Measurements from ENCODE around the gene PRKG1. TPM values are rescaled to one million over a fixed set of nuclear protein-coding genes. Genes with fewer than 3 reads are reported as not detected.

PRKG1 gene
- total RNA-seq, 4 donors from 2014 or later: 0.63 to 4.3 (median 2.1) TPM

GRCh38 chr10:52322936-52323335 is 1248.6 kb downstream of the PRKG1 start:
- DNase-seq (ENCODE audit: low spot score in 2 of 2): no peak
- H3K4me3 ChIP-seq (ENCODE audit: low read depth, poor library complexity, severe bottlenecking): no peak overlapping the region
- TF ChIP-seq CTCF (IDR thresholded peaks at IDR 0.05) (no peak), POLR2A (IDR thresholded peaks at IDR 0.05) (no peak)
- 88 to 89% methylated on average over 1 of the region's 1 CpG for WGBS, 2 donors
- intact Hi-C loops (cut with DNase I; ENCODE audit: low total_unique reads): no loop called here

- DNase-seq (ENCODE audit: low spot score in 2 of 2): no peak
- no peak overlapping the region for H3K4me3 ChIP-seq (ENCODE audit: low read depth, poor library complexity, severe bottlenecking)
- intact Hi-C loops (cut with DNase I; ENCODE audit: low total_unique reads): no loop called here
- no peak for TF ChIP-seq CTCF (IDR thresholded peaks at IDR 0.05)
- no peak for TF ChIP-seq POLR2A (IDR thresholded peaks at IDR 0.05)
- WGBS, 2 donors: 78 to 82% methylated on average over 2 of the region's 2 CpGs
Measured at GRCh38 chr10:52326382-52326781, 1252.1 kb downstream of the PRKG1 start.

- no peak for DNase-seq (ENCODE audit: low spot score in 2 of 2)
Measured at GRCh38 chr10:52331638-52332364, 1257.5 kb downstream of the PRKG1 start.

GRCh38 chr10:52332815-52333214 is 1258.5 kb downstream of the PRKG1 start:
- DNase-seq (ENCODE audit: low spot score in 2 of 2): no peak
- no peak overlapping the region for H3K4me3 ChIP-seq (ENCODE audit: low read depth, poor library complexity, severe bottlenecking)
- intact Hi-C loops (cut with DNase I; ENCODE audit: low total_unique reads): no loop called here
- TF ChIP-seq CTCF (IDR thresholded peaks at IDR 0.05): no peak
- no peak for TF ChIP-seq POLR2A (IDR thresholded peaks at IDR 0.05)
- 93 to 96% methylated on average over 5 of the region's 5 CpGs for WGBS, 2 donors

More at GRCh38 chr10:52331638-52332364, 1257.5 kb downstream of the PRKG1 start:
- intact Hi-C loops (cut with DNase I; ENCODE audit: low total_unique reads): no loop called here
- no peak overlapping the region for H3K4me3 ChIP-seq (ENCODE audit: low read depth, poor library complexity, severe bottlenecking)
- no peak for TF ChIP-seq CTCF (IDR thresholded peaks at IDR 0.05)
- TF ChIP-seq POLR2A (IDR thresholded peaks at IDR 0.05): no peak
- WGBS, 2 donors: 84 to 87% methylated on average over 3 of the region's 3 CpGs

GRCh38 chr10:52334595-52334994 is 1260.3 kb downstream of the PRKG1 start:
- 86 to 91% methylated on average over 1 of the region's 1 CpG for WGBS, 2 donors
- no peak for TF ChIP-seq CTCF (IDR thresholded peaks at IDR 0.05)
- no peak for TF ChIP-seq POLR2A (IDR thresholded peaks at IDR 0.05)
- intact Hi-C loops (cut with DNase I; ENCODE audit: low total_unique reads): no loop called here
- H3K4me3 ChIP-seq (ENCODE audit: low read depth, poor library complexity, severe bottlenecking): no peak overlapping the region
- no peak for DNase-seq (ENCODE audit: low spot score in 2 of 2)

GRCh38 chr10:52335665-52336064 is 1261.4 kb downstream of the PRKG1 start:
- intact Hi-C loops (cut with DNase I; ENCODE audit: low total_unique reads): no loop called here
- no peak for DNase-seq (ENCODE audit: low spot score in 2 of 2)
- no peak for TF ChIP-seq CTCF (IDR thresholded peaks at IDR 0.05)
- TF ChIP-seq POLR2A (IDR thresholded peaks at IDR 0.05): no peak
- no peak overlapping the region for H3K4me3 ChIP-seq (ENCODE audit: low read depth, poor library complexity, severe bottlenecking)
- 67 to 85% methylated on average over 1 of the region's 1 CpG for WGBS, 2 donors
